Right renal pelvis (tissue), 4 donors: ENCODE measurements around the gene SH2D5. TPM values are rescaled to one million over a fixed set of nuclear protein-coding genes. Genes with fewer than 3 reads are reported as not detected.
A peak's percentile ranks its signal among the peaks of the same experiment; 100 is the strongest.
"Not testable (repeated sequence)": the region's sequence is repeated elsewhere in the genome, so short reads cannot be mapped to it uniquely, and the experiment has no call there.

Experiments
- DNase-seq, 4 donors: peaks; one replicate each; pipeline ENCODE4 v3.0.0-alpha.2; 2013; ENCODE audit warnings: low read depth in 4 of 4, low spot score in 3 of 4, missing footprints in 1 of 4
- polyA plus RNA-seq, 4 donors: library from polyadenylated mRNA; unstranded; fragments of 120-200 nt; gene quantifications; one replicate each; pipeline ENCODE4 v1.2.1, GENCODE V29; 2013; ENCODE audit not compliant: insufficient read length in 4 of 4

The SH2D5 gene
- polyA plus RNA-seq, 4 donors, result 0.80 to 1.4 (median 1.1) TPM

- no peak for DNase-seq
Measured at GRCh38 chr1:20698195-20698910, 34.1 kb downstream of the SH2D5 start.

GRCh38 chr1:20697563-20697962 is 34.9 kb downstream of the SH2D5 start:
- no peak for DNase-seq

- peak; percentile 72 to 85 (median 78) for DNase-seq
Measured at GRCh38 chr1:20696397-20697333, 35.8 kb downstream of the SH2D5 start.

- no peak for DNase-seq
Measured at GRCh38 chr1:20695515-20695914, 37.0 kb downstream of the SH2D5 start.

GRCh38 chr1:20693623-20694022 is 38.9 kb downstream of the SH2D5 start:
- DNase-seq, result no peak

GRCh38 chr1:20691872-20692271 is 40.6 kb downstream of the SH2D5 start:
- DNase-seq, result no peak

- DNase-seq, result no peak
Measured at GRCh38 chr1:20689645-20690056, 42.9 kb downstream of the SH2D5 start.

- no peak for DNase-seq
Measured at GRCh38 chr1:20686883-20687725, 45.4 kb downstream of the SH2D5 start.

GRCh38 chr1:20685741-20686140 is 46.8 kb downstream of the SH2D5 start:
- no peak for DNase-seq

- DNase-seq, result no peak
Measured at GRCh38 chr1:20685099-20685662, 47.3 kb downstream of the SH2D5 start.

- DNase-seq, result no peak
Measured at GRCh38 chr1:20684651-20685050, 47.9 kb downstream of the SH2D5 start.

GRCh38 chr1:20684050-20684620 is 48.4 kb downstream of the SH2D5 start:
- no peak for DNase-seq

GRCh38 chr1:20683614-20684013 is 48.9 kb downstream of the SH2D5 start:
- DNase-seq, result no peak

GRCh38 chr1:20682571-20683236 is 49.8 kb downstream of the SH2D5 start:
- DNase-seq, result no peak

- DNase-seq, result no peak
Measured at GRCh38 chr1:20681999-20682398, 50.5 kb downstream of the SH2D5 start.

- no peak for DNase-seq
Measured at GRCh38 chr1:20680269-20680668, 52.2 kb downstream of the SH2D5 start.

GRCh38 chr1:20678599-20678998 is 53.9 kb downstream of the SH2D5 start:
- no peak for DNase-seq

GRCh38 chr1:20673626-20674025 is 58.9 kb downstream of the SH2D5 start:
- not testable (repeated sequence) for DNase-seq

GRCh38 chr1:20672265-20672632 is 60.3 kb downstream of the SH2D5 start:
- DNase-seq, result no peak

GRCh38 chr1:20670936-20671335 is 61.6 kb downstream of the SH2D5 start:
- no peak for DNase-seq
